WTC11 (cell line): ENCODE measurements around the gene CORO2B. TPM values are rescaled to one million over a fixed set of nuclear protein-coding genes. Genes with fewer than 3 reads are reported as not detected.

ENCODE experiments used
- ATAC-seq: fragments of 200-7000 bp; cut with Tn5 transposase; 2 replicates; pipeline ENCODE4 v1.10.0; 2021; ENCODE audit warnings: mild to moderate bottlenecking, moderate library complexity
- CTCF ChIA-PET: fragments of 300-600 bp; sonication (Branson Sonifier 250); formaldehyde crosslinking; loops from one replicate; lab custom pipeline; 2021; ENCODE audit warnings: antibody characterized with exemption; lab: Charles Lee
- POLR2A ChIA-PET: fragments of 350-600 bp; sonication (Branson Sonifier 250); formaldehyde crosslinking; loops from one replicate; lab custom pipeline; 2021; ENCODE audit warnings: antibody characterized with exemption; lab: Charles Lee
- DNase-seq: peaks from one replicate; pipeline ENCODE4 v3.0.0; 2021; ENCODE audit warnings: low spot score
- H3K27ac Mint-ChIP-seq: 2 replicates; pipeline ENCODE4 v1.8.0; 2021; ENCODE audit warnings: mixed read lengths
- H3K27me3 Mint-ChIP-seq: 2 replicates; pipeline ENCODE4 v1.8.0; 2021; ENCODE audit warnings: low read depth, mild to moderate bottlenecking, moderate library complexity, mixed read lengths
- H3K36me3 Mint-ChIP-seq: 2 replicates; pipeline ENCODE4 v1.8.0; 2021; ENCODE audit warnings: mixed read lengths
- H3K4me1 Mint-ChIP-seq: 2 replicates; pipeline ENCODE4 v1.8.0; 2022; ENCODE audit warnings: mixed read lengths
- H3K4me3 Mint-ChIP-seq: 2 replicates; pipeline ENCODE4 v1.8.0; 2021; ENCODE audit warnings: mild to moderate bottlenecking, moderate library complexity, mixed read lengths
- H3K9me3 Mint-ChIP-seq: 2 replicates; pipeline ENCODE4 v1.8.0; 2021; ENCODE audit warnings: mixed read lengths
- AR ChIP-seq: fragments of 250-450 bp; sonication (Bioruptor Pico); IDR thresholded peaks from 2 replicates; pipeline ENCODE4 v1.9.0; 2021; ENCODE audit warnings: mild to moderate bottlenecking
- CBFB ChIP-seq: sonication (generic); formaldehyde crosslinking; IDR thresholded peaks from 2 replicates; pipeline ENCODE4 v1.8.1; 2022; ENCODE audit warnings: mild to moderate bottlenecking, low read depth, missing genetic modification reagents
- CTCF ChIP-seq: fragments of 200-600 bp; IDR thresholded peaks from 2 replicates; pipeline ENCODE4 v1.8.0; 2022; ENCODE audit warnings: antibody characterized with exemption
- EMX1 ChIP-seq: fragments of 250-450 bp; sonication (Bioruptor Pico); IDR thresholded peaks from 2 replicates; pipeline ENCODE4 v1.8.0; 2021; ENCODE audit warnings: mild to moderate bottlenecking
- GRHL2 ChIP-seq: fragments of 250-450 bp; sonication (Bioruptor Pico); IDR thresholded peaks from 2 replicates; pipeline ENCODE4 v1.8.0; 2022; ENCODE audit warnings: mild to moderate bottlenecking, moderate library complexity; ENCODE audit not compliant: insufficient replicate concordance, severe bottlenecking
- HMGXB4 ChIP-seq: sonication (generic); formaldehyde crosslinking; IDR thresholded peaks from 2 replicates; pipeline ENCODE4 v1.8.1; 2023; ENCODE audit warnings: mild to moderate bottlenecking, moderate library complexity, missing genetic modification reagents
- IRF1 ChIP-seq: sonication (generic); formaldehyde crosslinking; IDR thresholded peaks from 2 replicates; pipeline ENCODE4 v1.8.0; 2023; ENCODE audit warnings: missing genetic modification reagents
- MAX ChIP-seq: sonication (generic); formaldehyde crosslinking; IDR thresholded peaks from 2 replicates; pipeline ENCODE4 v1.8.0; 2022; ENCODE audit warnings: mild to moderate bottlenecking, missing genetic modification reagents
- MXD4 ChIP-seq: fragments of 250-450 bp; sonication (Bioruptor Pico); IDR thresholded peaks from 2 replicates; pipeline ENCODE4 v1.8.0; 2021; ENCODE audit warnings: mild to moderate bottlenecking, moderate library complexity, borderline replicate concordance
- NFE2L1 ChIP-seq: sonication (generic); formaldehyde crosslinking; IDR thresholded peaks from 2 replicates; pipeline ENCODE4 v1.8.1; 2023; ENCODE audit warnings: missing genetic modification reagents
- NR1H2 ChIP-seq: sonication (generic); formaldehyde crosslinking; IDR thresholded peaks from 2 replicates; pipeline ENCODE4 v1.9.0; 2021; ENCODE audit warnings: mild to moderate bottlenecking, moderate library complexity, missing genetic modification reagents
- SP1 ChIP-seq: sonication (generic); formaldehyde crosslinking; conservative IDR thresholded peaks from 2 replicates; pipeline ENCODE4 v1.8.1; 2022; ENCODE audit warnings: missing genetic modification reagents
- TCF7 ChIP-seq: sonication (generic); formaldehyde crosslinking; IDR thresholded peaks from 2 replicates; pipeline ENCODE4 v1.8.0; 2022; ENCODE audit warnings: mild to moderate bottlenecking, low read depth, missing genetic modification reagents, moderate library complexity
- TEAD1 ChIP-seq: sonication (generic); formaldehyde crosslinking; IDR thresholded peaks from 2 replicates; pipeline ENCODE4 v1.8.0; 2022; ENCODE audit warnings: mild to moderate bottlenecking, missing genetic modification reagents
- TP53 ChIP-seq: sonication (generic); formaldehyde crosslinking; IDR thresholded peaks from 2 replicates; pipeline ENCODE4 v1.8.1; 2023; ENCODE audit warnings: mild to moderate bottlenecking, missing genetic modification reagents
- ZBTB43 ChIP-seq: sonication (generic); formaldehyde crosslinking; IDR thresholded peaks from 2 replicates; pipeline ENCODE4 v1.8.1; 2023; ENCODE audit warnings: mild to moderate bottlenecking, missing genetic modification reagents
- ZNF138 ChIP-seq: sonication (generic); formaldehyde crosslinking; conservative IDR thresholded peaks from 2 replicates; pipeline ENCODE4 v1.8.1; 2022; ENCODE audit warnings: mild to moderate bottlenecking, moderate library complexity, missing genetic modification reagents
- ZNF219 ChIP-seq: sonication (generic); formaldehyde crosslinking; IDR thresholded peaks from 2 replicates; pipeline ENCODE4 v1.8.0; 2023; ENCODE audit warnings: missing genetic modification reagents, mild to moderate bottlenecking, borderline replicate concordance
- ZNF416 ChIP-seq: fragments of 250-450 bp; sonication (Bioruptor Pico); IDR thresholded peaks from 2 replicates; pipeline ENCODE4 v1.9.0; 2021; ENCODE audit warnings: mild to moderate bottlenecking, inconsistent platforms
- ZNF671 ChIP-seq: fragments of 250-450 bp; sonication (Bioruptor Pico); IDR thresholded peaks from 2 replicates; pipeline ENCODE4 v1.8.0; 2021; ENCODE audit warnings: mild to moderate bottlenecking
- total RNA-seq: library from RNA; stranded (reverse); gene quantifications from 3 replicates; pipeline ENCODE4 v1.2.3, GENCODE V29; 2021

CORO2B gene
- total RNA-seq, 1 experiment from 2014 or later: 4.9 TPM

GRCh38 chr15:68629519-68630210 is 50.9 kb downstream of the CORO2B start (continued):
- TF ChIP-seq CBFB (CRISPR knock-in tag): no peak
- TF ChIP-seq MAX (CRISPR knock-in tag): no peak

GRCh38 chr15:68630211-68630555 is 51.4 kb downstream of the CORO2B start:
- TF ChIP-seq SP1 (CRISPR knock-in tag): no peak
- POLR2A ChIA-PET: no interaction called here
- CTCF ChIA-PET: interaction anchor here (2.2 to 9.6 kb wide), 3 partner anchors 18 to 70 kb away, joined by 13 to 127 read pairs (median 32); no protein-coding TSS in a partner anchor

GRCh38 chr15:68630836-68631235 is 52.0 kb downstream of the CORO2B start:
- no peak overlapping the region for H3K4me3 Mint-ChIP-seq
- TF ChIP-seq GRHL2 (CRISPR knock-in tag) (no peak), NFE2L1 (CRISPR knock-in tag) (no peak), MXD4 (CRISPR knock-in tag) (no peak), ZNF138 (no peak), HMGXB4 (CRISPR knock-in tag) (no peak), ZNF416 (CRISPR knock-in tag) (no peak), TEAD1 (CRISPR knock-in tag) (no peak), ZBTB43 (CRISPR knock-in tag) (no peak), ZNF219 (CRISPR knock-in tag) (no peak), AR (CRISPR knock-in tag) (no peak), IRF1 (no peak), TP53 (CRISPR knock-in tag) (no peak), EMX1 (CRISPR knock-in tag) (no peak), NR1H2 (CRISPR knock-in tag) (no peak), TCF7 (CRISPR knock-in tag) (no peak), CTCF (no peak), ZNF671 (CRISPR knock-in tag) (no peak)
- TF ChIP-seq, all 79 proteins: peak for 0
- POLR2A ChIA-PET: no interaction called here
- ATAC-seq (no peak), DNase-seq (no peak)
- CTCF ChIA-PET: interaction anchor here (0.8 to 9.6 kb wide), 19 partner anchors 9 to 245 kb away, joined by 3 to 127 read pairs (median 5); no protein-coding TSS in a partner anchor
- no peaks in the 10 kb centered on the region for H3K36me3 Mint-ChIP-seq
- no peaks in the 10 kb centered on the region for H3K27me3 Mint-ChIP-seq
- peaks cover 32% of the 10 kb centered on the region for H3K4me1 Mint-ChIP-seq
- H3K27ac Mint-ChIP-seq: no peak overlapping the region
- H3K9me3 Mint-ChIP-seq: no peaks in the 10 kb centered on the region

More at GRCh38 chr15:68630211-68630555, 51.4 kb downstream of the CORO2B start:
- DNase-seq: no peak
- no peaks in the 10 kb centered on the region for H3K9me3 Mint-ChIP-seq
- no peak overlapping the region for H3K4me3 Mint-ChIP-seq
- H3K27me3 Mint-ChIP-seq: no peaks in the 10 kb centered on the region
- ATAC-seq: no peak
- peaks cover 32% of the 10 kb centered on the region for H3K4me1 Mint-ChIP-seq
- no peaks in the 10 kb centered on the region for H3K36me3 Mint-ChIP-seq
- no peak overlapping the region for H3K27ac Mint-ChIP-seq
